ENCODE results near the gene FOXL1.
"Not testable (repeated sequence)": the region's sequence is repeated elsewhere in the genome, so short reads cannot be mapped to it uniquely, and the experiment has no call there.

The FOXL1 gene

GRCh38 chr16:86580791-86581170 is 2.4 kb downstream of the FOXL1 start:
- DNase-seq (ENCODE audit: low read depth in 2 of 2), result no peak

- DNase-seq (ENCODE audit: low read depth in 2 of 2), result no peak
Observed at GRCh38 chr16:86581458-86581857, 3.1 kb downstream of the FOXL1 start.

GRCh38 chr16:86584071-86584685 is 5.8 kb downstream of the FOXL1 start:
- no peak for DNase-seq (ENCODE audit: low read depth in 2 of 2)

GRCh38 chr16:86584726-86585721 is 6.7 kb downstream of the FOXL1 start:
- DNase-seq (ENCODE audit: low read depth in 2 of 2), result no peak

- DNase-seq (ENCODE audit: low read depth in 2 of 2), result no peak
Observed at GRCh38 chr16:86585821-86586611, 7.7 kb downstream of the FOXL1 start.

GRCh38 chr16:86587487-86587886 is 9.1 kb downstream of the FOXL1 start:
- DNase-seq (ENCODE audit: low read depth in 2 of 2), result no peak

- DNase-seq (ENCODE audit: low read depth in 2 of 2), result not testable (repeated sequence)
Observed at GRCh38 chr16:86587955-86588354, 9.6 kb downstream of the FOXL1 start.

- DNase-seq (ENCODE audit: low read depth in 2 of 2), result no peak
Observed at GRCh38 chr16:86590501-86591144, 12.3 kb downstream of the FOXL1 start.

- no peak for DNase-seq (ENCODE audit: low read depth in 2 of 2)
Observed at GRCh38 chr16:86591270-86591669, 12.9 kb downstream of the FOXL1 start.

GRCh38 chr16:86593913-86594620 is 15.7 kb downstream of the FOXL1 start:
- DNase-seq (ENCODE audit: low read depth in 2 of 2), result no peak

GRCh38 chr16:86594721-86595120 is 16.4 kb downstream of the FOXL1 start:
- no peak for DNase-seq (ENCODE audit: low read depth in 2 of 2)

GRCh38 chr16:86595983-86596605 is 17.7 kb downstream of the FOXL1 start:
- DNase-seq (ENCODE audit: low read depth in 2 of 2), result no peak

- no peak for DNase-seq (ENCODE audit: low read depth in 2 of 2)
Observed at GRCh38 chr16:86597126-86597879, 19.0 kb downstream of the FOXL1 start.

GRCh38 chr16:86597880-86598606 is 19.7 kb downstream of the FOXL1 start:
- no peak for DNase-seq (ENCODE audit: low read depth in 2 of 2)

GRCh38 chr16:86598607-86599565 is 20.5 kb downstream of the FOXL1 start:
- DNase-seq (ENCODE audit: low read depth in 2 of 2), result no peak

GRCh38 chr16:86601356-86601755 is 23.0 kb downstream of the FOXL1 start:
- no peak for DNase-seq (ENCODE audit: low read depth in 2 of 2)

GRCh38 chr16:86602521-86602920 is 24.2 kb downstream of the FOXL1 start:
- DNase-seq (ENCODE audit: low read depth in 2 of 2), result no peak

Measured in stimulated activated CD4-positive, alpha-beta T cell treated with anti-CD3 and anti-CD28 coated beads, Interleukin-1b, Interleukin-23, amount 100 ng/mL, for 1 hour (primary cell).